Left lung (tissue), 14 donors: ENCODE data around the gene WARS2. TPM values are rescaled to one million over a fixed set of nuclear protein-coding genes. Genes with fewer than 3 reads are reported as not detected.

Experiments
- ATAC-seq: fragments of 200-7000 bp; cut with Tn5 transposase; one replicate; pipeline ENCODE4 v1.9.1; 2020; ENCODE audit warnings: moderate library complexity
- DNase-seq, 4 donors: peaks; one replicate each; pipeline ENCODE4 v3.0.0-alpha.2; 2013 to 2020
- H3K27ac ChIP-seq, 2 donors: fragments of 200-600 bp; sonication (generic) in 1 of 2; one replicate each; pipeline versions ENCODE4 v1.5.0 to v1.8.0; 2020 to 2021
- H3K27me3 ChIP-seq, 2 donors: fragments of 200-600 bp; sonication (generic) in 1 of 2; one replicate each; pipeline versions ENCODE4 v1.5.0 to v1.8.0; 2020 to 2021
- H3K36me3 ChIP-seq, 2 donors: fragments of 200-600 bp; sonication (generic) in 1 of 2; one replicate each; pipeline versions ENCODE4 v1.5.0 to v1.8.0; 2020 to 2021
- H3K4me1 ChIP-seq, 2 donors: fragments of 200-600 bp; one replicate each; pipeline ENCODE4 v1.8.0; 2021
- H3K4me3 ChIP-seq, 2 donors: fragments of 200-600 bp; sonication (generic) in 1 of 2; one replicate each; pipeline versions ENCODE4 v1.5.0 to v1.8.0; 2020 to 2021; ENCODE audit warnings: mild to moderate bottlenecking in 1 of 2
- H3K9me3 ChIP-seq, 2 donors: fragments of 200-600 bp; sonication (generic) in 1 of 2; one replicate each; pipeline versions ENCODE4 v1.5.0 to v1.8.0; 2020 to 2021
- intact Hi-C, 2 donors: fragments of 100-400 bp; cut with DNase I; formaldehyde crosslinking; loops; one replicate each; pipeline versions ENCODE4 v1.11.2 to v1.14.2; 2022
- long read RNA-seq, 12 donors: library from polyadenylated mRNA in 2 of 12; unstranded in 2 of 12; transcript quantifications; one replicate each; pipeline ENCODE4 v2.0.0 and lab custom pipeline, GENCODE V29; 2019 to 2026
- polyA plus RNA-seq, 6 donors: library from polyadenylated mRNA; unstranded; fragments of 120-200 nt; gene quantifications; one replicate each; pipeline ENCODE4 v1.2.1, GENCODE V29; 2013; ENCODE audit not compliant: insufficient read length in 6 of 6
- total RNA-seq, 2 donors: library from RNA; stranded (reverse); fragmentation: NEBNext Ultra II Directional; extraction: Animal tissue kit (Norgen Biotek cat#: 25700); gene quantifications; one replicate each; pipeline ENCODE4 v1.2.1, GENCODE V29; 2021
- TF ChIP-seq, protein P1 (sequence below), 2 donors: fragments of 200-600 bp; sonication (generic) in 1 of 2; IDR thresholded peaks; one replicate each; pipeline versions ENCODE4 v1.5.0 to v1.8.0; 2021; ENCODE audit warnings: antibody characterized with exemption in 2 of 2
- donor health status: DM: no; HTN: yes; CAD: no.
- donor health status: DM: no; HTN: no; CAD: no.

Gene WARS2
- 10 to 100 TPM; 12.7 to 14.0 TPM for total RNA-seq
- 10 to 100 TPM; 14.7 to 26.0 (median 20.1) TPM for polyA plus RNA-seq
- long read RNA-seq, donor 1, partial matches to known transcripts: 0 of 7 reads
- long read RNA-seq, donor 1, other reads (novel, unspliced or antisense): 0 of 7 reads
- long read RNA-seq, donor 2, partial matches to known transcripts: 0 of 3 reads
- long read RNA-seq, donor 2, other reads (novel, unspliced or antisense): 0 of 3 reads
- long read RNA-seq, donor 3, partial matches to known transcripts: 0 of 4 reads
- long read RNA-seq, donor 3, other reads (novel, unspliced or antisense): 0 of 4 reads
- long read RNA-seq, donor 4, partial matches to known transcripts: 0 of 7 reads
- long read RNA-seq, donor 4, other reads (novel, unspliced or antisense): 0 of 7 reads
- long read RNA-seq, donor 5, partial matches to known transcripts: 0 of 4 reads
- long read RNA-seq, donor 5, other reads (novel, unspliced or antisense): 0 of 4 reads
- long read RNA-seq, donor 6, transcript WARS2-201 (6 exons, 2,800 nt): major isoform, 5 of 5 reads
- long read RNA-seq, donor 6, partial matches to known transcripts: 0 of 5 reads
- long read RNA-seq, donor 6, other reads (novel, unspliced or antisense): 0 of 5 reads
- long read RNA-seq, donor 7, partial matches to known transcripts: 0 of 2 reads
- long read RNA-seq, donor 7, other reads (novel, unspliced or antisense): 0 of 2 reads
- long read RNA-seq, donor 8, partial matches to known transcripts: 0 of 2 reads
- long read RNA-seq, donor 8, other reads (novel, unspliced or antisense): 0 of 2 reads
- long read RNA-seq, donor 9: 0 reads
- long read RNA-seq, donor 10, partial matches to known transcripts: 1 of 8 reads
- long read RNA-seq, donor 10, other reads (novel, unspliced or antisense): 4 of 8 reads
- long read RNA-seq, donor 11, partial matches to known transcripts: 0 of 2 reads
- long read RNA-seq, donor 11, other reads (novel, unspliced or antisense): 0 of 2 reads
- long read RNA-seq, donor 12, partial matches to known transcripts: 0 of 3 reads
- long read RNA-seq, donor 12, other reads (novel, unspliced or antisense): 0 of 3 reads

DNA sequence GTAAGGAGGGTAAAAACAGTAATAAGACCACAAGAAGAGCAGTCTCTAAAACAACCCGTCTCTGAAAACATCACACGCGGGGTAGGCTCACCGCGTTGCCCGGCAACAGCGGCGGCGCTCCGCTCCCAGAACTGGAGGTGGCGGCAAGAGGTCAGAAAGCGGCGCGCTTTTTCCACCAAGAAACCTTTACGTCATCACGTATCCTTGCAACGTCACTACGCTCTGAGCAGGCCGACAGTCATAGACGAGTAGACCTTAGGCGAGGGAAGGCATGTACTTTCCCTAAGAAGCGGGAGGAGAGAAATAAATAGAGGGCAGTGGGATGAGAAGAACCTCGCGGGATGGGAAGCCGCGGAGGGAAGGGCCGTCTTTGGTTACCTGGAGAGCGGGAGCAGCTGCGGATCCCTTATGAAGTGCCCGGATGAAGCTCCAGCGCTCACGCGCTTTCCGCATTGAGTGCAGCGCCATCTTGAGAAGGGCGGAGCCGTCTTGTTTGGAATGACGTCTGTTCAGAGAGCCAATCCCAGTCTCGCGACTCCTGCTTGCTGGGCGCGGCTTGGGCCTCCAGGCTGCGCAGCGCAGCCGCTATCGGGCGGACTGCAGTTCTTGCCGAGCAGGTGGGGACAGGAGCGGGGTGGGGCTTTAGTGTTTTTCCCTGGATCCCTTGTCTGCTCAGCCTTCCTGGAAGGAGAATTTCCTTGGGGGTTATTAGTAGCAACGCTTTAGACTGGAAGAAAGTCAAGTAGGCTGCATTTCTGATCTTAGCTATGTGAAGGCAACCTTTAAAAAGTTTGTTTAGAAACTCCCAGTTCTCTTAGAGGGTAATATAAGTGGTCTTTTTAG lies at the start of gene WARS2:
Gene WARS2, minus strand, starts transcription at position 477 of the 843 bp plus-strand sequence. Its CDS starts 9 bp downstream, at position 468.
- TF ChIP-seq, protein P1, sequence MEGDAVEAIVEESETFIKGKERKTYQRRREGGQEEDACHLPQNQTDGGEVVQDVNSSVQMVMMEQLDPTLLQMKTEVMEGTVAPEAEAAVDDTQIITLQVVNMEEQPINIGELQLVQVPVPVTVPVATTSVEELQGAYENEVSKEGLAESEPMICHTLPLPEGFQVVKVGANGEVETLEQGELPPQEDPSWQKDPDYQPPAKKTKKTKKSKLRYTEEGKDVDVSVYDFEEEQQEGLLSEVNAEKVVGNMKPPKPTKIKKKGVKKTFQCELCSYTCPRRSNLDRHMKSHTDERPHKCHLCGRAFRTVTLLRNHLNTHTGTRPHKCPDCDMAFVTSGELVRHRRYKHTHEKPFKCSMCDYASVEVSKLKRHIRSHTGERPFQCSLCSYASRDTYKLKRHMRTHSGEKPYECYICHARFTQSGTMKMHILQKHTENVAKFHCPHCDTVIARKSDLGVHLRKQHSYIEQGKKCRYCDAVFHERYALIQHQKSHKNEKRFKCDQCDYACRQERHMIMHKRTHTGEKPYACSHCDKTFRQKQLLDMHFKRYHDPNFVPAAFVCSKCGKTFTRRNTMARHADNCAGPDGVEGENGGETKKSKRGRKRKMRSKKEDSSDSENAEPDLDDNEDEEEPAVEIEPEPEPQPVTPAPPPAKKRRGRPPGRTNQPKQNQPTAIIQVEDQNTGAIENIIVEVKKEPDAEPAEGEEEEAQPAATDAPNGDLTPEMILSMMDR (IDR thresholded peaks at IDR 0.05): no peak
- intact Hi-C loops: no loop called here
- no peaks in the 10 kb centered on the region for H3K27me3 ChIP-seq
- no peaks in the 10 kb centered on the region for H3K9me3 ChIP-seq
- ATAC-seq (peak; percentile 98), DNase-seq (peak; percentile 96 to 99 (median 98))
- H3K27ac ChIP-seq: peak within 1 kb of the TSS; percentile 97 to 99
- H3K4me3 ChIP-seq: peak within 1 kb of the TSS; percentile 48 to 61
- no peaks in the 10 kb centered on the region for H3K36me3 ChIP-seq
- H3K4me1 ChIP-seq: peaks cover 13 to 19% of the 10 kb centered on the region in 2 donors

DNA sequence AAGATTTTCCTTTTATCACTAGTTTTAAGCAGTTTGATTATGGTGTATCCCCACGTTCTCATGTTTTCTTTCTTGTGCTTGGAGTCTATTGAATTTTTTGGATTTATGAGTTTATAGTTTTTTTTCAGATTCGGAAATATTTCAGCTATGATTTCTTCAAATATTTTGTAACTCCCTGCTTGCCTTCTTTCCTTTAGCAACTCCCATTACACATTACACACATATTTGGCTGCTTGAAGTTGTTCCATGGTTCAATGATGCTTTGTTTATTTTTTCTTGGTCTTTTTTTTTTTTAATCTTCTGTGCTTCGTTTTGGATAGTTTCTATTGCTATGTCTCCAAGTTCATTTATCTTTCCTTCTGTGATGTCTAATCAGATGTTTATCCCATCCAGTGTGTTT lies 48.5 kb upstream of the WARS2 start:
- intact Hi-C loops: no loop called here
- ATAC-seq: no peak
- TF ChIP-seq, protein P1 (IDR thresholded peaks at IDR 0.05): no peak

DNA sequence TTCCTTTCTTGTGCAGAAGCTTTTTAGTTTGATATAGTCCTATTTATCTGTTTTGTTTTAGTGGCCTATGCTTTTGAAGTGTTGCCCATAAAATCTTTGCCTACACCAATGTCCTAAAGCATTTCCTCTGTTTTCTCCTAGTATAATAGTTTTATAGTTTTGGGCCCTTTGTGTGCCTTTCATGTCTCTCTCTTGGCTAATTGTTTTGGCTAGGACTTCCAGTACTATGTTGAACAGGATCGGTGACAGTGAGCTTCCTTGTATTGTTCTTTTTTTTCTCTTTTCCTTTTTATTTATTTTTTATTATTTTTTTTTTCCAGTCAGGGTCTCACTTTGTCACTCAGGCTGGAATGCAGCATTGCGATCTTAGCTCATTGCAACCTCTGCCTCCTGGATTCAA lies 47.0 kb upstream of the WARS2 start:
- TF ChIP-seq, protein P1 (IDR thresholded peaks at IDR 0.05): no peak
- no peaks in the 10 kb centered on the region for H3K27me3 ChIP-seq
- intact Hi-C loops: no loop called here
- H3K4me3 ChIP-seq: no peak overlapping the region
- DNase-seq (no peak), ATAC-seq (no peak)
- no peak overlapping the region for H3K27ac ChIP-seq
- H3K36me3 ChIP-seq: peaks cover 0 to 3% of the 10 kb centered on the region in 2 donors
- H3K4me1 ChIP-seq: no peaks in the 10 kb centered on the region
- H3K9me3 ChIP-seq: peaks cover 0 to 10% of the 10 kb centered on the region in 2 donors

More for the DNA sequence above, 48.5 kb upstream of the WARS2 start:
- H3K36me3 ChIP-seq: peaks cover 0 to 3% of the 10 kb centered on the region in 2 donors
- no peak overlapping the region for H3K4me3 ChIP-seq
- no peak overlapping the region for H3K27ac ChIP-seq
- H3K27me3 ChIP-seq: no peaks in the 10 kb centered on the region
- no peak for DNase-seq
- no peaks in the 10 kb centered on the region for H3K4me1 ChIP-seq
- peaks cover 0 to 10% of the 10 kb centered on the region in 2 donors for H3K9me3 ChIP-seq

DNA sequence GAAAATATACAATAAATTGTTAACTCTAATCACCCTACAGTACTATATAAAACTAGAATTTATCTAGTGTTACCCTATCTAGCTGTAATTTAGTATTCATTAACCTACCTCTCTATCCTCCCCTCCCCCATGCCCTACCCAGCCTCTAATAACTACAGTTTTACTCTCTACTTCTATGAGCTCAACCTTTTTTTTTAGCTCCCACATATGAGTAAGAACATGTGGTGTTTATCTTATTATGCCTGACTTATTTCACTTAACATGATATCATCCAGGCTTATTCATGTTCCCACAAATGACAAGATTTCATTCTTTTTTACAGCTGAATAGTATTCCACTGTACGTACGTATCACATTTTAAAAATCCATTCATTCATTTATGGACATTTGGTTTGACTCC lies 46.0 kb upstream of the WARS2 start:
- TF ChIP-seq, protein P1 (IDR thresholded peaks at IDR 0.05): no peak
- Histone ChIP-seq H3K4me1 (no peaks in the 10 kb centered on the region), H3K27ac (no peak overlapping the region), H3K9me3 (peaks cover 0 to 10% of the 10 kb centered on the region in 2 donors), H3K27me3 (no peaks in the 10 kb centered on the region), H3K36me3 (peaks cover 0 to 3% of the 10 kb centered on the region in 2 donors), H3K4me3 (no peak overlapping the region)
- intact Hi-C loops: no loop called here
- DNase-seq: no peak
- ATAC-seq: no peak
